HL-60/S4 treated with retinoic acid at 250 ng/mL for 4 days and 3 days (cell line): ENCODE results near the gene ASPDH.

Experiments used
- in situ Hi-C: fragments of 300-500 bp; cut with MboI; formaldehyde crosslinking; loops from 2 replicates; pipeline ENCODE4 v1.7.0; 2022; ENCODE audit warnings: low sequenced_read_pairs

The ASPDH gene

GRCh38 chr19:50498219-50499056 is 15.3 kb downstream of the ASPDH start:
- in situ Hi-C loops, result no loop called here

GRCh38 chr19:50497022-50497405 is 16.7 kb downstream of the ASPDH start:
- in situ Hi-C loops, result no loop called here

DNA sequence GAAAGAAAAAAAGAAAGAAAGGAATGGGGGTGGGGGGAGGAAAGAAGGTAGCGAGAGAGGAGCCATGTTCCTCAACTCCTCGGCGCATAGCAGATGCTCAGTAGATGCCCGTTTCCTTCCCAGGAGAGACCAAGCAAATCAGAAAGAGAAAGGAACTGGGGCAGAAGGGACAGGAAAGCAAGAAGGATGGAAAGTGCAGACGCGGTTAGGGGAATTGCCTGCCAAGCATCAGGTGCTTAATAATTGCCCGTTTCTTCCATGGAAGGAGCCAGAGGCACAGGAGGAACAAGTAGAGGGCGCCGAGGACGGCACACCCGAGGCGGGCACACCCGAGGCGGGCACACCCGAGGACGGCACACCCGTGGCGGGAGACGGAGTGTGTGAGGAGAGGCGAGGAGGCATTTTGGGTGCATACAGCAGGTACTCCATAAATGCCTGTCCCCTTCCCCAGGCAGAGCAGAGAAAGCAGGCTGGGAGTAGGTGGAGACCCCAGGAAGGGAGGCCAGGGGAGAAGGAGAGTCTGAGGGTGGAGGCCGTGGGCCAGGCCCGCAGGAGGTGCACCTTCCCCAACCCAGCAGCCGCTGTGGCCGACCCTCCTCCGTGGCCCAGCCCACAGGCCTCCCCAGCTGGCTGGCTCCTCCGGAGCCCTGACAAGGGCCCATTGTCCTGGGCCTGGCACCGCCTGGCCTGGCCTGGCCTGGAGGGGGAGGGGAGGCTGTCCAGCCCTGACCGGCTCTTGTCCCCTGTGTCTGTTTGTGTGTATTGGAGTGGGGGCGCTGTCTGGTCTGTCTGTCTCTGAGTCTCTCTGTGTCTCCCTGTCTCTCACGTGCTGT is 17.3 kb downstream of the ASPDH start:
- in situ Hi-C loops, result no loop called here

DNA sequence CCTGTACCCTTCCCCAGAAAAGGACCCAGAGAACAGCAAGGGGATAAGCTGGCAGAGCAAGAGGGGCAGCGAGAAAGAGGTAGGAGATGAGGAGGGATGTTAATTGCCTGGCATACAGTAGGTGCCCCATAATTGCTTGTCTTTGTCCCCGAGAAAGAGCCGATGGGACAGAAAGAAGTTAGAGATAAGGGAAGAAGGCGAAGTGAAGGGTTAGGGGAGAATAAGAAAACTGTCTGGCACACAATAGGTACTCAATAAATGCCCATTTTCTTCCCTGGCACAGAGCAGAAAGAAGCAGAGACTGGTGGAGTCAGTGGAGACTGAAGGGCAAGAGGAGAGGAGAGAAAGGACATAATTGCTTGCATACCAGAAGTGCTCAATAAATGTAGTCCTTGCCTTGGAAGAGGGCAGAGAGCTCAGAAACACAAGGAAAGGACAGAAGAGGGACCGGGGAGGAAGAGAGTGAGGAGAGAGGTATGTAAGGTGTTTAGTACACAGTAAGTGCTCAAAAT is 18.6 kb downstream of the ASPDH start:
- in situ Hi-C loops, result no loop called here

- in situ Hi-C loops, result no loop called here
Measured at GRCh38 chr19:50494186-50495019, 19.3 kb downstream of the ASPDH start.

- in situ Hi-C loops, result no loop called here
Measured at GRCh38 chr19:50493171-50493570, 20.5 kb downstream of the ASPDH start.

DNA sequence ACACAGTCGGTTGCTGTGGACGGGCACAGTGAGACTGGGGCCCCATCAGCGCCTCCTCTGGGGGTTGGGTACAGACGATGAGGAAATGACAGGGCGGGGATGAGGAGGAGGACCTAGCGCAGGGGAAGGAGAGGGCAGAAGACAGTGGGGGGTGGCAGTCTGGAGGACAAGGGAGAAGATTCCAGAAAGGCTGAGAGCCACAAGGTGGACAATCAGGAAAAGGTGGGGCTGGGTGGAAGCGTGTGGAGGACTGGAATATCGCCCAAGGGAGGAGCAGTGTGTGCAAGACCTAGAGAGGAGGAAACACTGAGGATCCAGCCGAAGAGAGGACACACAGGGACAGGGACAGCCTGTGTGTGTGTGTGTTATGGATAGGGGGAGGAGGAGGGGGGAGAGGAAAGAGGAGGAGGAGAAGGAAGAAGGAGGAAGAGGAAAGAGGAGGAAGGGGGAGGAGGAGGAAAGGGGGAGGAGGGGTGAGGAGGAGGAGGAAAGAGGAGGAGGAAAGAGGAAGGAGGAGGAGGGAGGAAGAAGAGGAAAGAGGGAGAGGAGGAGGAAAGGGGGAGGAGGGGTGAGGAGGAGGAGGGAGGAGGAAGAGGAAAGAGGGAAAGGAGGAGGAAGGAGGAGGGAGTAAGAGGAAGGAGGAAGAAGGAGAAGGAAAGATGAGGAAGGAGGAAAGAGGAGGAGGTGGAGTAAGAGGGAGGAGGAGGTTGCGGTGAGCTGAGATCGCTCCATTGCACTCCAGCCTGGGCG is 21.2 kb downstream of the ASPDH start:
- in situ Hi-C loops, result no loop called here

GRCh38 chr19:50490991-50491472 is 22.7 kb downstream of the ASPDH start:
- in situ Hi-C loops, result no loop called here

DNA sequence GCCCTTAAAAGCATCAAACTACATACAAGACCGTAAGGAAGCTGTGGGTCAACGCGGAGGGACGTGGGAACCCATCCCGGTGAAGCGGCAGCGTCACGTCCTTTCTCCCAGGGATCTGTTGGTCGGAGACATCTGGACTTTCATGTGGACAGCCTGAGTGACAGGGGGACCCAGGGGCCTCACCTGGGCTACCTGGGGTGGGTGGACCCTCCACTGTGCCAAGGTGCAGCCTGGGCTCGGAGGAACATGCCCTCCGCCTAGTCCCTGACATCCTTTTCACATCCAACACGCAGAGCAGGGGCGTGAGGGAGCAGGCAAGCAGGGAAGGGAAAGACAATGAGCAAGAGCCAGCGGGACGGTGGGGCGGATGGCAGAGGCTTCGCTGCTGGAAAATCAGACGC is 23.3 kb downstream of the ASPDH start:
- in situ Hi-C loops, result no loop called here

- in situ Hi-C loops, result no loop called here
Measured at GRCh38 chr19:50489461-50490011, 24.2 kb downstream of the ASPDH start.

- in situ Hi-C loops, result no loop called here
Measured at GRCh38 chr19:50488389-50489194, 25.1 kb downstream of the ASPDH start.

GRCh38 chr19:50486823-50487515 is 26.7 kb downstream of the ASPDH start:
- in situ Hi-C loops, result no loop called here

DNA sequence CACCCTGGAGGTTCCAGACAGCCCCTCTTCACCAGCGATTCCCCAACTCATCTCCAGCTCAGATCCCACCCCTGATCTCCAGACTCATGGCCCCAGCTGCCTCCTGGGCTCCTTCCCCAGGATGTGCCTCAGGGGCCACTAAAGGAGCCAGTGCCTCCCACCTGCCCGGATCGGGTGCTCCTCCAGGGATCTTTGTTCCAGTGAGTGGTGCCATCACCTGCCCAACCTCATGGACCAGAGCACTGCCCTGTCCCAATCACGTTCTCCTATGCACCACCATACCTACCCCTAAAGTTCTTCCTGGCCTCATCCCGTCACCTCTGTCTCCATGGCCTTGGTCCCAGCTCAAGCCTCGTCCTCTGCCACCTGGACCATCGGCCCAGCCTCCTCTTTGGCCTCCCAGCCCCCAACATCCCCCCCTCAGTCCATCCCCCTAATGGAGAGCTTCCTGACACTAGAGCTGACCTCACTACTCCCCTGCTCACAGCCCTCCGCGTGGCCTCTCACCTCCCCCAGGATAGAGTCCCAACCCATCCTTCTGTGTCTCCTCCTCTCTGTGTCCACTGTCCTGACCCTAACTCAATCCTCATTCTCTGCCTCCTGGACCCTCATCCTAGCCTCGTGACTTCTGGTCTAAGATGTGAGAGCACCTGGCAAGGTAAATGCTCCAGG is 28.3 kb downstream of the ASPDH start:
- in situ Hi-C loops, result no loop called here

- in situ Hi-C loops, result no loop called here
Measured at GRCh38 chr19:50482916-50483315, 30.8 kb downstream of the ASPDH start.

DNA sequence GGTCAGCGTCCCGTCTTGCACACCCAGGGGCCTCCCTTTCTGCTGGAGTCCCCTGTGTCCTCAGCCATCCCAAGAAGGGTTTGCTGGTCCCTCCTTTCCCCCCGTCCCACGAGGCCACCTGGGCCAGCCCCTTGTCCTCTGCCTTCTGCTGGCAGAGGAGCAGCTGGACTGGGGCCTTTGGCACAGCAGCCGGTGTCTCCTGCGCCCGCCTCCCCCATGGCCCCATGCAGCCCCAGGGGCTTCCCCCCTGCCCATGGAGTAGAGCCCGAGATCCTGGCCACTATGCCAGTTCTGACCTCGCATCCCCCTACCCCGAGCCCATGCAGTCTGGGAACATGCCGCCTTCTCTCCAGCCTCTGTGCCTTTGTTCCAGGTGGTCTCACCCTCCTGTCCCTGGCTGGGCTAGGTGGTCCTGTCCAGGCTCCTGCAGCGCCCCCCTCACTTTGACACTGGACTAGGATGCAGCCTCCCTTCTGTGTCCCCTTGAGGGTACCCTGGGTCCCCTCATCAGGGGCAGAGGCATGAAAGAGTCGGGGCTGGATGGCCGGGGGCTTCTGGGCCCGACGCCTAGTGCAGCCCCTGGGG is 31.4 kb downstream of the ASPDH start:
- in situ Hi-C loops, result no loop called here

GRCh38 chr19:50481351-50482149 is 32.2 kb downstream of the ASPDH start:
- in situ Hi-C loops, result no loop called here
